Kidney (tissue), 14 donors: ENCODE data around the gene ZMPSTE24. TPM values are rescaled to one million over a fixed set of nuclear protein-coding genes. Genes with fewer than 3 reads are reported as not detected.

Source experiments
- DNase-seq, 5 donors: peaks; one replicate each; pipeline ENCODE4 v3.0.0-alpha.2; 2013 to 2020
- FAIRE-seq: peaks from 2 replicates; lab custom pipeline; 2012; peaks lifted over from hg19 to GRCh38; lab: Jason Lieb, UNC
- H3K27ac ChIP-seq, 2 donors: one replicate each; pipeline ENCODE4 v1.7.0; 2013; ENCODE audit warnings: low read depth in 2 of 2, low read length in 2 of 2, inconsistent platforms in 1 of 2
- H3K27me3 ChIP-seq: one replicate; pipeline ENCODE4 v1.7.1; 2013; ENCODE audit warnings: low read length, inconsistent platforms; ENCODE audit not compliant: control insufficient read depth, insufficient read depth
- H3K36me3 ChIP-seq, 3 donors: one replicate each; pipeline versions ENCODE4 v1.7.0 to v1.7.1; 2013; ENCODE audit warnings: low read length in 3 of 3, control low read depth in 1 of 3, inconsistent platforms in 1 of 3; ENCODE audit not compliant: insufficient read depth in 3 of 3, control insufficient read depth in 2 of 3
- H3K4me1 ChIP-seq, 3 donors: one replicate each; pipeline versions ENCODE4 v1.7.0 to v1.7.1; 2013; ENCODE audit warnings: low read length in 3 of 3, inconsistent platforms in 1 of 3, low read depth in 1 of 3; ENCODE audit not compliant: control insufficient read depth in 2 of 3, insufficient read depth in 2 of 3
- H3K4me3 ChIP-seq, 3 donors: one replicate each; pipeline versions ENCODE4 v1.7.0 to v1.8.1; 2013; ENCODE audit warnings: low read length in 3 of 3, control low read depth in 1 of 3, inconsistent platforms in 1 of 3
- H3K9ac ChIP-seq, 3 donors: one replicate each; pipeline versions ENCODE4 v1.7.0 to v1.7.1; 2013; ENCODE audit warnings: low read length in 3 of 3, control low read depth in 1 of 3, inconsistent platforms in 1 of 3
- H3K9me3 ChIP-seq, 3 donors: one replicate each; pipeline versions ENCODE4 v1.7.0 to v1.7.1; 2013; ENCODE audit warnings: low read length in 3 of 3, control low read depth in 1 of 3, inconsistent platforms in 1 of 3; ENCODE audit not compliant: control insufficient read depth in 2 of 3, insufficient read depth in 1 of 3
- intact Hi-C: fragments of 100-400 bp; cut with DNase I; formaldehyde crosslinking; loops from one replicate; pipeline ENCODE4 v1.11.1; 2022
- polyA plus RNA-seq: library from polyadenylated mRNA; stranded (reverse); fragments of 350-450 nt; fragmentation: Illumina TruSeq; extraction: RNeasy Lipid Tissue Mini Kit (QIAGEN cat#74804); gene quantifications from one replicate; pipeline ENCODE4 v1.2.3, GENCODE V29; 2014; ENCODE audit warnings: low read depth, low replicate concordance; ENCODE audit not compliant: insufficient read depth
- total RNA-seq: library from RNA; stranded (reverse); fragmentation: NEBNext Ultra II Directional; extraction: Animal tissue kit (Norgen Biotek cat#: 25700); gene quantifications from one replicate; pipeline ENCODE4 v1.2.1, GENCODE V29; 2021
- TF ChIP-seq, protein P1 (sequence below): IDR thresholded peaks from 3 replicates; pipeline ENCODE4 v1.5.1; 2012; ENCODE audit warnings: mild to moderate bottlenecking, moderate library complexity, borderline replicate concordance; ENCODE audit not compliant: insufficient read depth; ENCODE audit errors: extremely low read depth
- donor health status: control.
- donor health status: control.
- donor health status: control.
- donor health status: control.
- donor health status: control.
- donor health status: DM: yes; HTN: yes; CAD: no.
- donor health status: Normal renal cell carcinoma (clear cell type).

Gene ZMPSTE24
- total and polyA plus RNA-seq, 2 donors from 2014 or later: 31.2 to 42.6 TPM

DNA sequence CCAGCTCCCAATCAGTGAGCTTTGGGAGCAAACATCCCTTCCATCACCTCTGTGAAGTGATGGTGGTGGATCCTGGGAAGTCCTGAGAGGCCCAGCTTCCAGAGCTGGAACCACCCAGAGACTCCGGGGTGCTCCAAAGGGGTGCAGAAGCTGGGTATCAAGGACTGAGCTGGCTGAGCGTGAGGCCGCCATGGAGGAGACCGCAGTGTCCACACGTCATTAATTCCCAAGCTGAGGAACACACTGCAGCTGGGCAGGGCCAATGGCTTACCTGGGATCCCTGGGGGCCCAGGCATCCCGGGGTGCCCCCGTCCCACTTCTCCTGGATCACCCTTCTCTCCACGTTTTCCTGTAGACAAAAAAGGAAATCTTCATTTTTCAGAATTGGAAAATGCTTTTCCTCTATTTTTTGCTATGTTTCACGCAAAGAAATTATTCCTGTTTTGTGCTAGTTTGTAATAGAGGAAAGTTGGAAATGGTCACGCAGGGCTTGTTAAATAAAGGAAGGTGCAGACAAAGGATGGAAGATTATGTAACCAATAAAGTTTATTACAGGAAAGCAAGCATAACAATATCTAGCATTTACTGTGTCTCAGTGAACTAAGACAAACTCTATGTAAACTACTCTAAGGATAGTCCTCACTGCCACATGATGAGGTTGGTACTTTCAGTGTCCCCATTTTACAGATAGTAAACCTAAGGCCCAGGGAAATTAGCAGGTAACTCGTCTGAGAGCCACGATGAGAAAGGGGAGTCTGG lies 43.7 kb downstream of the ZMPSTE24 start:
- Histone ChIP-seq H3K9me3 (no peaks in the 10 kb centered on the region), H3K27ac (no peak overlapping the region), H3K27me3 (no peaks in the 10 kb centered on the region), H3K36me3 (no peaks in the 10 kb centered on the region), H3K9ac (no peak overlapping the region), H3K4me3 (no peak overlapping the region), H3K4me1 (no peaks in the 10 kb centered on the region)
- DNase-seq (no peak), FAIRE-seq (no peak)
- intact Hi-C loops: no loop called here
- TF ChIP-seq, protein P1, sequence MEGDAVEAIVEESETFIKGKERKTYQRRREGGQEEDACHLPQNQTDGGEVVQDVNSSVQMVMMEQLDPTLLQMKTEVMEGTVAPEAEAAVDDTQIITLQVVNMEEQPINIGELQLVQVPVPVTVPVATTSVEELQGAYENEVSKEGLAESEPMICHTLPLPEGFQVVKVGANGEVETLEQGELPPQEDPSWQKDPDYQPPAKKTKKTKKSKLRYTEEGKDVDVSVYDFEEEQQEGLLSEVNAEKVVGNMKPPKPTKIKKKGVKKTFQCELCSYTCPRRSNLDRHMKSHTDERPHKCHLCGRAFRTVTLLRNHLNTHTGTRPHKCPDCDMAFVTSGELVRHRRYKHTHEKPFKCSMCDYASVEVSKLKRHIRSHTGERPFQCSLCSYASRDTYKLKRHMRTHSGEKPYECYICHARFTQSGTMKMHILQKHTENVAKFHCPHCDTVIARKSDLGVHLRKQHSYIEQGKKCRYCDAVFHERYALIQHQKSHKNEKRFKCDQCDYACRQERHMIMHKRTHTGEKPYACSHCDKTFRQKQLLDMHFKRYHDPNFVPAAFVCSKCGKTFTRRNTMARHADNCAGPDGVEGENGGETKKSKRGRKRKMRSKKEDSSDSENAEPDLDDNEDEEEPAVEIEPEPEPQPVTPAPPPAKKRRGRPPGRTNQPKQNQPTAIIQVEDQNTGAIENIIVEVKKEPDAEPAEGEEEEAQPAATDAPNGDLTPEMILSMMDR: no peak

DNA sequence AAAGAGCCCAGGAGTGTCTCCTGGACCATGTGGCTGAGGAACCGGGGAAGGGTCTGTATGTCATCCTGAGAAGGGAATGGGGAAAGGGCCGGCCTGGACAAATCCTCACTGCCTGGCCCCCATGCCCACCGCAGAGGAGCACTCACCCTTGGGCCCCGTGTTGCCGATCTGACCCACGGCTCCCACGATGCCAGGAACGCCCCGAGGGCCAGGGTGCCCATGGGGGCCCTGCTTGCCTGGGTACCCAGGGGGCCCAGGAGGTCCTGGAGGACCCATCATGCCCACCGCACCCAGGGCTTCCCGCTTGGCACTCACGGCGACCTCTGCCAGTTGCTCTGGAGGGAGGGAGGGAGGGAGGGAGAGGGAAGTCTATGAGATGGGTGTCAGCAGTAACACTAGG lies 44.4 kb downstream of the ZMPSTE24 start:
- Histone ChIP-seq H3K4me3 (no peak overlapping the region), H3K9me3 (no peaks in the 10 kb centered on the region), H3K4me1 (no peaks in the 10 kb centered on the region), H3K9ac (no peak overlapping the region), H3K27me3 (no peaks in the 10 kb centered on the region), H3K27ac (no peak overlapping the region), H3K36me3 (no peaks in the 10 kb centered on the region)
- no peak for FAIRE-seq
- intact Hi-C loops: no loop called here
- no peak for DNase-seq
- TF ChIP-seq, protein P1: no peak

DNA sequence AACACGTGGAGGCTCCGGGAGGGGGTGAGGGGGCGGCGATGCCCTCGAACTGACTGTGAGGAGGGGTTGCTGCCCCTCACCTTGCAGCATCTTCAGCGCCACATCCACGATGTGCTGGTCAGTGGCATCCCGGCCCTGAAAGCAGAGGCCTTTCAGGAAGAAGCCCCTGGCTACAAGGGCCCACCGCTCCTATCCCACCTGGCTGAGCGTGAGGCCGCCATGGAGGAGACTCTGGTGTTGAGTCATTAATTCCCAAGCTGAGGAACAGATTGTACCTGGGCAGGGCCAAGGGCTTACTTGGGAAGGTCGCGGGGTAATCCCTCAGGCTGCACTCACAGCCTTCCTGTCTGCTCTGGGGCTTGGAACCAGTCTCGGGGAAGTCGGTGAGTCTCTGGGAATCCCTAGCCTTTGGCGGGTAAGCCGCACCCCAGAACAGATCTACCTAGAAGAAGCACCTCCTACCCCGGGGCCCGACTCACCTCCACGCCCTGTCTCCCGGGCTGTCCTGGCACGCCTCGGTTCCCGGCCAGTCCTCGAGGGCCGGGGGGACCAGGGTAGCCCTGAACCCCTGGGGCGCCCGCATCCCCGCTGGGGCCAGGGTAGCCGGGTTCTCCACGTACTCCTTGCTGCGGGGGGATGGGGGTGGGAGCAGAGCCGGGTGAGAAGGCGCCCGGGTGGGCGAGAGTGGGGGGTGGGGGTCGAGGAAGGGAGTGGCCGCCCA lies 45.2 kb downstream of the ZMPSTE24 start:
- Histone ChIP-seq H3K4me3 (no peak overlapping the region), H3K9ac (no peak overlapping the region), H3K27ac (no peak overlapping the region), H3K27me3 (no peaks in the 10 kb centered on the region), H3K9me3 (no peaks in the 10 kb centered on the region), H3K4me1 (no peaks in the 10 kb centered on the region), H3K36me3 (no peaks in the 10 kb centered on the region)
- no peak for DNase-seq
- FAIRE-seq: no peak
- intact Hi-C loops: no loop called here
- TF ChIP-seq, protein P1: no peak
